Neural cell (in vitro differentiated cells): ENCODE measurements around the gene OLFML3. TPM values are rescaled to one million over a fixed set of nuclear protein-coding genes. Genes with fewer than 3 reads are reported as not detected.

Experiments
- H2AFZ ChIP-seq: fragments of 200-600, 300-800 bp; sonication (generic), shearing (Covaris generic); 2 replicates; pipeline ENCODE4 v1.6.0; 2014; ENCODE audit warnings: low read depth, mild to moderate bottlenecking, antibody characterized with exemption, low read length, moderate library complexity
- H3F3A ChIP-seq: fragments of 200-600 bp; shearing (Covaris generic); 2 replicates; pipeline ENCODE4 v1.6.1; 2016; ENCODE audit warnings: mild to moderate bottlenecking, moderate library complexity, mixed read lengths, antibody characterized with exemption, low read length; ENCODE audit not compliant: insufficient read depth, poor library complexity, severe bottlenecking
- H3K27ac ChIP-seq: fragments of 200-600, 300-800 bp; sonication (generic), shearing (Covaris generic); 2 replicates; pipeline ENCODE4 v1.5.1; 2014; ENCODE audit warnings: mild to moderate bottlenecking, low read length, moderate library complexity
- H3K27me3 ChIP-seq: fragments of 300-800, 200-600 bp; sonication (generic), shearing (Covaris generic); 2 replicates; pipeline ENCODE4 v1.6.0; 2014; ENCODE audit warnings: mild to moderate bottlenecking, low read depth, low read length, moderate library complexity; ENCODE audit not compliant: insufficient read depth
- H3K36me3 ChIP-seq: fragments of 300-800, 200-600 bp; sonication (generic), shearing (Covaris generic); 2 replicates; pipeline ENCODE4 v1.5.1; 2014; ENCODE audit warnings: mild to moderate bottlenecking, antibody characterized with exemption, low read length, moderate library complexity; ENCODE audit not compliant: insufficient read depth
- H3K4me2 ChIP-seq: fragments of 300-800, 200-600 bp; sonication (generic), shearing (Covaris generic); 2 replicates; pipeline ENCODE4 v1.6.0; 2014; ENCODE audit warnings: mild to moderate bottlenecking, low read length
- H3K4me3 ChIP-seq: fragments of 300-800, 200-600 bp; sonication (generic), shearing (Covaris generic); 2 replicates; pipeline ENCODE4 v1.5.1; 2014; ENCODE audit warnings: mild to moderate bottlenecking, low read length, moderate library complexity
- H3K79me2 ChIP-seq: fragments of 200-600 bp; shearing (Covaris generic); replicated peaks from 2 replicates; pipeline ENCODE4 v1.6.0; 2014; ENCODE audit warnings: mild to moderate bottlenecking, low read length, moderate library complexity; ENCODE audit not compliant: insufficient read depth
- H3K9ac ChIP-seq: fragments of 300-800, 200-600 bp; sonication (generic), shearing (Covaris generic); 2 replicates; pipeline ENCODE4 v1.6.1; 2016; ENCODE audit warnings: mild to moderate bottlenecking, low read length, mixed read lengths
- H3K9me2 ChIP-seq: fragments of 200-600 bp; shearing (Covaris generic); 2 replicates; pipeline ENCODE4 v1.6.1; 2016; ENCODE audit warnings: mild to moderate bottlenecking, low read length, mixed read lengths; ENCODE audit not compliant: insufficient read depth
- H3K9me3 ChIP-seq: fragments of 200-600, 300-800 bp; sonication (generic), shearing (Covaris generic); 2 replicates; pipeline ENCODE4 v1.6.1; 2016; ENCODE audit warnings: mild to moderate bottlenecking, mixed run types, low read length, moderate library complexity, mixed read lengths
- H4K20me1 ChIP-seq: fragments of 200-600 bp; shearing (Covaris generic); 2 replicates; pipeline ENCODE4 v1.6.1; 2016; ENCODE audit warnings: mild to moderate bottlenecking, mixed run types; ENCODE audit not compliant: insufficient read depth
- CTCF ChIP-seq: fragments of 450-650 bp; IDR thresholded peaks from 2 replicates; pipeline ENCODE4 v1.5.1; 2014; ENCODE audit warnings: antibody characterized with exemption, mild to moderate bottlenecking, moderate library complexity; ENCODE audit not compliant: poor library complexity, severe bottlenecking
- EP300 ChIP-seq: fragments of 450-650 bp; conservative IDR thresholded peaks from 2 replicates; pipeline ENCODE4 v1.6.1; 2014; ENCODE audit warnings: antibody characterized with exemption, mild to moderate bottlenecking, moderate library complexity; ENCODE audit not compliant: poor library complexity, severe bottlenecking
- EZH2 ChIP-seq: fragments of 200-600, 300-800 bp; shearing (Covaris generic), sonication (generic); IDR thresholded peaks from 2 replicates; pipeline ENCODE4 v1.6.1; 2014; ENCODE audit warnings: antibody characterized with exemption, low read length, borderline replicate concordance, mild to moderate bottlenecking; ENCODE audit not compliant: insufficient read depth, poor library complexity, severe bottlenecking
- MXI1 ChIP-seq: fragments of 450-650 bp; conservative IDR thresholded peaks from 2 replicates; pipeline ENCODE4 v1.6.1; 2014; ENCODE audit warnings: antibody characterized with exemption, mild to moderate bottlenecking; ENCODE audit not compliant: poor library complexity, severe bottlenecking
- POLR2AphosphoS5 ChIP-seq: IDR thresholded peaks from 2 replicates; pipeline ENCODE4 v1.6.1; 2012
- RAD21 ChIP-seq: fragments of 450-650 bp; conservative IDR thresholded peaks from 2 replicates; pipeline ENCODE4 v1.6.1; 2014; ENCODE audit warnings: antibody characterized with exemption, mild to moderate bottlenecking, moderate library complexity
- REST ChIP-seq: IDR thresholded peaks from 2 replicates; pipeline ENCODE4 v1.6.1; 2012; ENCODE audit warnings: borderline replicate concordance
- SMC3 ChIP-seq: fragments of 450-650 bp; conservative IDR thresholded peaks from 2 replicates; pipeline ENCODE4 v1.6.1; 2014; ENCODE audit warnings: antibody characterized with exemption, mild to moderate bottlenecking, moderate library complexity; ENCODE audit not compliant: poor library complexity
- TAF1 ChIP-seq: IDR thresholded peaks from 2 replicates; pipeline ENCODE4 v1.6.1; 2012; ENCODE audit warnings: low read depth
- polyA plus RNA-seq: library from polyadenylated mRNA; depleted of rRNA; stranded (reverse); fragments of >200 nt; gene quantifications from 2 replicates; pipeline ENCODE4 v1.2.3, GENCODE V29; 2014

OLFML3 gene
- polyA plus RNA-seq, 1 donor from 2014 or later: not detected

GRCh38 chr1:113981962-113982931 is 3.0 kb downstream of the OLFML3 start:
- H3K4me3 ChIP-seq: no peak overlapping the region
- H2AFZ ChIP-seq: no peak overlapping the region
- no peaks in the 10 kb centered on the region for H3K9me3 ChIP-seq

More at GRCh38 chr1:113981962-113982931, 3.0 kb downstream of the OLFML3 start:
- H3K79me2 ChIP-seq: no peaks in the 10 kb centered on the region
- H3F3A ChIP-seq: no peaks in the 10 kb centered on the region
- no peaks in the 10 kb centered on the region for H3K27me3 ChIP-seq
- no peaks in the 10 kb centered on the region for H4K20me1 ChIP-seq
- no peak overlapping the region for H3K27ac ChIP-seq
- no peak overlapping the region for H3K4me2 ChIP-seq
- H3K9me2 ChIP-seq: no peaks in the 10 kb centered on the region
- TF ChIP-seq RAD21: no peak
- TF ChIP-seq MXI1: no peak
- no peak for TF ChIP-seq CTCF
- no peak for TF ChIP-seq EZH2
- TF ChIP-seq SMC3: no peak
- TF ChIP-seq TAF1: no peak
- no peak for TF ChIP-seq POLR2AphosphoS5
- no peak for TF ChIP-seq REST
- TF ChIP-seq EP300: no peak
- no peak overlapping the region for H3K9ac ChIP-seq
- no peaks in the 10 kb centered on the region for H3K36me3 ChIP-seq
